A549 (cell line): ENCODE data around the gene ILDR1. TPM values are rescaled to one million over a fixed set of nuclear protein-coding genes. Genes with fewer than 3 reads are reported as not detected.

Experiments used
- ATAC-seq, 2 experiments: fragments of 200-7000 bp in 1 of 2; fragments of >200 bp in 1 of 2; cut with Nextera tagmentation in 1 of 2; cut with Tn5 transposase in 1 of 2; 3 replicates each; pipeline versions ENCODE4 v1.8.0 to v1.9.1; 2018 to 2020; ENCODE audit warnings: mild to moderate bottlenecking in 1 of 2, moderate library complexity in 1 of 2
- CTCF ChIA-PET: fragments of 300-600 bp; sonication (Branson Sonifier 250); formaldehyde crosslinking; extraction: SDS; loops from one replicate; lab custom pipeline; 2021; ENCODE audit warnings: antibody characterized with exemption, inconsistent platforms; lab: Yijun Ruan, JAX
- POLR2A ChIA-PET: fragments of 350-600 bp; formaldehyde crosslinking; extraction: SDS; loops from one replicate; lab custom pipeline; 2021; ENCODE audit warnings: antibody characterized with exemption, inconsistent platforms; lab: Yijun Ruan, JAX
- DNase-seq, 2 experiments: peaks; one replicate each; pipeline versions ENCODE4 v3.0.0 to v3.0.0-alpha.2; 2011 to 2016; ENCODE audit warnings: low read depth in 1 of 2, low spot score in 1 of 2
- FAIRE-seq: peaks from 2 replicates; lab custom pipeline; 2011; peaks lifted over from hg19 to GRCh38; lab: Jason Lieb, UNC
- H3K27ac ChIP-seq, 2 experiments: fragments of >200 bp; sonication (Bioruptor Twin); formaldehyde crosslinking; 3 replicates each; pipeline ENCODE4 v1.5.1; 2016 to 2017
- H3K4me1 ChIP-seq: fragments of >200 bp; sonication (Bioruptor Twin); formaldehyde crosslinking; 3 replicates; pipeline ENCODE4 v1.6.1; 2016
- H3K4me2 ChIP-seq: fragments of >200 bp; sonication (Bioruptor Twin); formaldehyde crosslinking; 3 replicates; pipeline ENCODE4 v1.6.1; 2016
- H3K4me3 ChIP-seq: fragments of >200 bp; sonication (Bioruptor Twin); formaldehyde crosslinking; 3 replicates; pipeline ENCODE4 v1.5.1; 2016
- H3K9me3 ChIP-seq: fragments of >200 bp; sonication (Bioruptor Twin); formaldehyde crosslinking; 3 replicates; pipeline ENCODE4 v1.6.1; 2016
- BHLHE40 ChIP-seq: IDR thresholded peaks from 2 replicates; pipeline ENCODE4 v1.6.1; 2012; ENCODE audit warnings: low read depth, low read length, inconsistent platforms
- CBX8 ChIP-seq: fragments of 200-600 bp; sonication (generic); IDR thresholded peaks from 2 replicates; pipeline ENCODE4 v1.6.1; 2016
- CEBPB ChIP-seq, 2 experiments: fragments of >200 bp in 1 of 2; sonication (Bioruptor Twin) in 1 of 2; formaldehyde crosslinking in 1 of 2; IDR thresholded peaks; 2 replicates each; pipeline ENCODE4 v1.6.1; 2012 to 2016
- CHD2 ChIP-seq: fragments of 150-350 bp; IDR thresholded peaks from 2 replicates; pipeline ENCODE4 v1.6.1; 2014; ENCODE audit warnings: low read length; ENCODE audit not compliant: partially characterized antibody
- HDAC2 ChIP-seq: fragments of 200-600 bp; sonication (generic); IDR thresholded peaks from 2 replicates; pipeline ENCODE4 v1.6.1; 2016
- HEYL ChIP-seq: fragments of 250-450 bp; sonication (Bioruptor Pico); IDR thresholded peaks from 2 replicates; pipeline ENCODE4 v1.8.0; 2021; ENCODE audit warnings: mild to moderate bottlenecking, moderate library complexity
- HOXB13 ChIP-seq: fragments of 250-450 bp; sonication (Bioruptor Pico); IDR thresholded peaks from 2 replicates; pipeline ENCODE4 v1.5.0; 2020; ENCODE audit warnings: low read depth, mild to moderate bottlenecking, moderate library complexity
- HOXB5 ChIP-seq: fragments of 250-450 bp; sonication (Bioruptor Pico); IDR thresholded peaks from 2 replicates; pipeline ENCODE4 v1.5.0; 2020; ENCODE audit warnings: mild to moderate bottlenecking, moderate library complexity
- JUN ChIP-seq, 2 experiments: fragments of >200 bp; sonication (Bioruptor Twin); formaldehyde crosslinking; IDR thresholded peaks; 2 replicates in 1 of 2; 3 replicates in 1 of 2; pipeline ENCODE4 v1.6.1; 2016 to 2017
- KDM1A ChIP-seq: fragments of 200-600 bp; sonication (generic); IDR thresholded peaks from 2 replicates; pipeline ENCODE4 v1.6.1; 2016; ENCODE audit warnings: low read depth, mild to moderate bottlenecking
- KDM5A ChIP-seq: fragments of 200-600 bp; sonication (generic); IDR thresholded peaks from 2 replicates; pipeline ENCODE4 v1.6.1; 2016; ENCODE audit warnings: antibody characterized with exemption, mild to moderate bottlenecking
- MYC ChIP-seq: IDR thresholded peaks from 2 replicates; pipeline ENCODE4 v1.6.1; 2012; ENCODE audit warnings: mild to moderate bottlenecking, inconsistent platforms, low read length, improper control_type of control experiment, borderline replicate concordance
- NFE2L2 ChIP-seq: fragments of 150-350 bp; conservative IDR thresholded peaks from 2 replicates; pipeline ENCODE4 v1.6.1; 2014; ENCODE audit warnings: low read length
- POLR2AphosphoS2 ChIP-seq: conservative IDR thresholded peaks from 2 replicates; pipeline ENCODE4 v1.6.1; 2012; ENCODE audit warnings: low read length, improper control_type of control experiment, inconsistent platforms
- RNF2 ChIP-seq: fragments of 200-600 bp; sonication (generic); IDR thresholded peaks from 2 replicates; pipeline ENCODE4 v1.6.1; 2016; ENCODE audit warnings: low read depth, mild to moderate bottlenecking, antibody characterized with exemption, moderate library complexity, borderline replicate concordance
- SREBF2 ChIP-seq: fragments of 450-650 bp; IDR thresholded peaks from 2 replicates; pipeline ENCODE4 v1.6.1; 2014; ENCODE audit warnings: mild to moderate bottlenecking, moderate library complexity
- ZC3H11A ChIP-seq: fragments of 450-650 bp; IDR thresholded peaks from 2 replicates; pipeline ENCODE4 v1.6.1; 2014; ENCODE audit warnings: antibody characterized with exemption, mild to moderate bottlenecking
- ZNF302 ChIP-seq: fragments of 250-450 bp; sonication (Bioruptor Pico); IDR thresholded peaks from 2 replicates; pipeline ENCODE4 v1.9.0; 2021; ENCODE audit warnings: inconsistent platforms, mild to moderate bottlenecking, moderate library complexity
- WGBS: methylation state at CpG from one replicate; pipeline ENCODE4 v1.1.6; 2017; ENCODE audit errors: missing lambda C conversion rate; 5-methylcytosine and 5-hydroxymethylcytosine counted together
- polyA plus RNA-seq, 4 experiments: library from polyadenylated mRNA; depleted of rRNA in 3 of 4; stranded (reverse); fragments of >200 nt; fragmentation: RNase III in 1 of 4; extraction: RNeasy Plus Mini Kit Qiagen cat#74134 plus additional on column Dnase treatment in 1 of 4; gene quantifications; 2 replicates in 3 of 4; 3 replicates in 1 of 4; pipeline ENCODE4 v1.2.3, GENCODE V29; 2011 to 2017
- TF ChIP-seq, protein P1 (sequence below): IDR thresholded peaks from 2 replicates; pipeline ENCODE4 v1.6.1; 2012
- TF ChIP-seq, protein P2 (sequence below): fragments of >200 bp; sonication (Bioruptor Twin); formaldehyde crosslinking; IDR thresholded peaks from 3 replicates; pipeline ENCODE4 v1.5.1; 2016
- TF ChIP-seq, protein P3 (sequence below): fragments of 200-600 bp; sonication (generic); IDR thresholded peaks from 2 replicates; pipeline ENCODE4 v1.6.1; 2016; ENCODE audit warnings: antibody characterized with exemption, mild to moderate bottlenecking, moderate library complexity
- TF ChIP-seq, protein P4 (sequence below): fragments of >200 bp; sonication (Bioruptor Twin); formaldehyde crosslinking; IDR thresholded peaks from 2 replicates; pipeline ENCODE4 v1.6.1; 2016

The ILDR1 gene
- polyA plus RNA-seq, 2 of the 4 experiments (the other 2 are of a cell fraction) = not detected

DNA sequence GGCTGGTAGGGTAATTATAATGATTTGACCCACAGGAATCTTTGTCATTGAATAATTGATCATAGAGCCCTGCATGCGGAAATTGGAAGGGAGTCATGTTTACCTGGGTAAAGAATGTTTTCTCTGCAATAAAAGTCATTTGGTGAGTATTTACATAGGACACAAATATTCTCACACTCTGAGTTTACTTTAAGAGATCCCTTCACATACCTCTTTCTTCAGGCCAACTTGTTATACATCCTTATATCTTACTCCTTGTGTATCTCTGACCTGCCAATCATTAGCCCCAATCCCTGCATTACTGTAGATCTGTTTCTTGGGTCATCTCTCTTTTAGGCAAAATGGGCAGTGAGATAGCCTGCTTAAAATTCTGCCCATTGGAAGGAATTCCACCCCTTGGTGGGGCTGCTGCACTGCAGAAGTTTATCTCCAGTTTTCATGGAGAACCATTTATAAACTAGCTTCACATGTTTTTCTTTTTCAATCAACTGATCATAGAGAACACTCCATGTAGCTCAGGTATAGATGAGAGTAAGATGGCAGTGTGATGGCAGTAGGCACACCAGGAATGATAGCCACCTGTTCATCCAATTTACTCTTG is 46.2 kb downstream of the ILDR1 start (continued):
- no peak for TF ChIP-seq CBX8

DNA sequence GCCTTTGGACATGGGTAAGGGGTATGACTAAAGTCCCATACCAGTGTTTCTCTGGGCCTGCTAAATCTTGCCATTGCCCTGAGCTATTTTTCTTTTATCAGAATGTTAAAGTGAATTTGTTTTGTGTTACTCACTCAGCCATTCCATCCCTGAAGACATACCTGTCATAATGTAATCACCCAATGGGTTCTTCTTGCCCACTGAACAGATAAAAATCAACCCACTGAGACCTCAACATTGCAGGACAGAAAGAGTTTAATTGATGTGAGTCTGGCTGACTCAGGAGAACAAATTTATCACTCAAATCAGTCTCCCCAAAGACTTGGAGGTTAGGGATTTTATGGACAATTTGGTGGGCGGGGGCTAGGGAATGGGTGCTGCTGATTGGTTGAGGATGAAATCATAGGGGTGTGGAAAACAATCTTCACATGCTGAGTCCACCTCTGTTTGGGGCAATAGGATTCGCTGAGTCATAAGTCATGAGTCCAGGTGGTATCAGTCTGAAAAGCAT is 47.4 kb downstream of the ILDR1 start:
- Histone ChIP-seq H3K4me2 (no peak overlapping the region), H3K27ac (no peak overlapping the region), H3K9me3 (0 out of 3 replicates have a peak, but pooled peaks cover 9% of the 10 kb centered on the region), H3K4me1 (peaks cover 5% of the 10 kb centered on the region; the same call in 1 of the 3 replicates), H3K4me3 (no peak overlapping the region)
- ATAC-seq = no peak
- FAIRE-seq = no peak
- TF ChIP-seq, protein P1, sequence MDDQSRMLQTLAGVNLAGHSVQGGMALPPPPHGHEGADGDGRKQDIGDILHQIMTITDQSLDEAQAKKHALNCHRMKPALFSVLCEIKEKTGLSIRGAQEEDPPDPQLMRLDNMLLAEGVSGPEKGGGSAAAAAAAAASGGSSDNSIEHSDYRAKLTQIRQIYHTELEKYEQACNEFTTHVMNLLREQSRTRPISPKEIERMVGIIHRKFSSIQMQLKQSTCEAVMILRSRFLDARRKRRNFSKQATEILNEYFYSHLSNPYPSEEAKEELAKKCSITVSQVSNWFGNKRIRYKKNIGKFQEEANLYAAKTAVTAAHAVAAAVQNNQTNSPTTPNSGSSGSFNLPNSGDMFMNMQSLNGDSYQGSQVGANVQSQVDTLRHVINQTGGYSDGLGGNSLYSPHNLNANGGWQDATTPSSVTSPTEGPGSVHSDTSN = no peak
- TF ChIP-seq, protein P2, sequence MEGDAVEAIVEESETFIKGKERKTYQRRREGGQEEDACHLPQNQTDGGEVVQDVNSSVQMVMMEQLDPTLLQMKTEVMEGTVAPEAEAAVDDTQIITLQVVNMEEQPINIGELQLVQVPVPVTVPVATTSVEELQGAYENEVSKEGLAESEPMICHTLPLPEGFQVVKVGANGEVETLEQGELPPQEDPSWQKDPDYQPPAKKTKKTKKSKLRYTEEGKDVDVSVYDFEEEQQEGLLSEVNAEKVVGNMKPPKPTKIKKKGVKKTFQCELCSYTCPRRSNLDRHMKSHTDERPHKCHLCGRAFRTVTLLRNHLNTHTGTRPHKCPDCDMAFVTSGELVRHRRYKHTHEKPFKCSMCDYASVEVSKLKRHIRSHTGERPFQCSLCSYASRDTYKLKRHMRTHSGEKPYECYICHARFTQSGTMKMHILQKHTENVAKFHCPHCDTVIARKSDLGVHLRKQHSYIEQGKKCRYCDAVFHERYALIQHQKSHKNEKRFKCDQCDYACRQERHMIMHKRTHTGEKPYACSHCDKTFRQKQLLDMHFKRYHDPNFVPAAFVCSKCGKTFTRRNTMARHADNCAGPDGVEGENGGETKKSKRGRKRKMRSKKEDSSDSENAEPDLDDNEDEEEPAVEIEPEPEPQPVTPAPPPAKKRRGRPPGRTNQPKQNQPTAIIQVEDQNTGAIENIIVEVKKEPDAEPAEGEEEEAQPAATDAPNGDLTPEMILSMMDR = no peak
- TF ChIP-seq NFE2L2 (no peak), ZC3H11A (no peak)
- TF ChIP-seq, all 56 proteins: peak for 0
- DNase-seq = no peak
- ChIA-PET POLR2A (no interaction called here), CTCF (no interaction called here)
- WGBS = 29% methylated on average over 2 of the region's 2 CpGs

DNA sequence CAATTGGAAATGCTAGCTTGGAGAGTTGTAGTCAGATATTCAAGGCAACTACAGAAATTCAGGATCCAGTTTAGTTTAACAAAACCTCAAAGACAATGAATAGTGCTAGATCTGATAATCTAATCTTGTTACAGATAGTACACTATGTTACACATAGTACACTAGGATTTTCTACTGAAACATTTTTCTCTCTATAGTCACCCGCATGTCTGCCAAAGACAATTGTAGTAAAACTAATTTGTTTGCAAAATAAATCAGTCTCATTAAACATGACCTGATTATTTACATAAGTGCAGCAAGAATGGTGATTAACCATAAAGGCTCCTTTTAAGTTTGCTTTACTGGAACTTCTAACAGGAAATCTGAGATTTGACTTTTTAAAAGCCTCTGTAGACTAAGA is 52.0 kb downstream of the ILDR1 start:
- DNase-seq (no peak), FAIRE-seq (no peak), ATAC-seq (no peak)
- Histone ChIP-seq H3K4me3 (no peak overlapping the region), H3K4me2 (no peak overlapping the region), H3K4me1 (no peaks in the 10 kb centered on the region), H3K9me3 (0 out of 3 replicates have a peak, but pooled peaks cover 8% of the 10 kb centered on the region), H3K27ac (no peak overlapping the region)
- WGBS = 75% methylated on average over 1 of the region's 1 CpG
- TF ChIP-seq CHD2 (no peak), HOXB5 (CRISPR knock-in tag) (no peak), HOXB13 (no peak), BHLHE40 (no peak), MYC (no peak), NFE2L2 (no peak), HDAC2 (no peak), HEYL (CRISPR knock-in tag) (no peak), JUN (IDR thresholded peaks at IDR 0.05) (no peak), SREBF2 (no peak), CEBPB (IDR thresholded peaks at IDR 0.05) (no peak), KDM5A (no peak), KDM1A (no peak), ZNF302 (no peak), POLR2AphosphoS2 (no peak), RNF2 (no peak)
- TF ChIP-seq, protein P3, sequence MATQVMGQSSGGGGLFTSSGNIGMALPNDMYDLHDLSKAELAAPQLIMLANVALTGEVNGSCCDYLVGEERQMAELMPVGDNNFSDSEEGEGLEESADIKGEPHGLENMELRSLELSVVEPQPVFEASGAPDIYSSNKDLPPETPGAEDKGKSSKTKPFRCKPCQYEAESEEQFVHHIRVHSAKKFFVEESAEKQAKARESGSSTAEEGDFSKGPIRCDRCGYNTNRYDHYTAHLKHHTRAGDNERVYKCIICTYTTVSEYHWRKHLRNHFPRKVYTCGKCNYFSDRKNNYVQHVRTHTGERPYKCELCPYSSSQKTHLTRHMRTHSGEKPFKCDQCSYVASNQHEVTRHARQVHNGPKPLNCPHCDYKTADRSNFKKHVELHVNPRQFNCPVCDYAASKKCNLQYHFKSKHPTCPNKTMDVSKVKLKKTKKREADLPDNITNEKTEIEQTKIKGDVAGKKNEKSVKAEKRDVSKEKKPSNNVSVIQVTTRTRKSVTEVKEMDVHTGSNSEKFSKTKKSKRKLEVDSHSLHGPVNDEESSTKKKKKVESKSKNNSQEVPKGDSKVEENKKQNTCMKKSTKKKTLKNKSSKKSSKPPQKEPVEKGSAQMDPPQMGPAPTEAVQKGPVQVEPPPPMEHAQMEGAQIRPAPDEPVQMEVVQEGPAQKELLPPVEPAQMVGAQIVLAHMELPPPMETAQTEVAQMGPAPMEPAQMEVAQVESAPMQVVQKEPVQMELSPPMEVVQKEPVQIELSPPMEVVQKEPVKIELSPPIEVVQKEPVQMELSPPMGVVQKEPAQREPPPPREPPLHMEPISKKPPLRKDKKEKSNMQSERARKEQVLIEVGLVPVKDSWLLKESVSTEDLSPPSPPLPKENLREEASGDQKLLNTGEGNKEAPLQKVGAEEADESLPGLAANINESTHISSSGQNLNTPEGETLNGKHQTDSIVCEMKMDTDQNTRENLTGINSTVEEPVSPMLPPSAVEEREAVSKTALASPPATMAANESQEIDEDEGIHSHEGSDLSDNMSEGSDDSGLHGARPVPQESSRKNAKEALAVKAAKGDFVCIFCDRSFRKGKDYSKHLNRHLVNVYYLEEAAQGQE = no peak
- TF ChIP-seq, protein P4, sequence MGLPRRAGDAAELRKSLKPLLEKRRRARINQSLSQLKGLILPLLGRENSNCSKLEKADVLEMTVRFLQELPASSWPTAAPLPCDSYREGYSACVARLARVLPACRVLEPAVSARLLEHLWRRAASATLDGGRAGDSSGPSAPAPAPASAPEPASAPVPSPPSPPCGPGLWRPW = no peak
- ChIA-PET POLR2A (interaction anchor here (0.5 kb wide), 1 partner anchor 22 kb away, joined by 5 read pairs; no protein-coding TSS in a partner anchor), CTCF (no interaction called here)
